Prostate gland (tissue), 2 donors: ENCODE data around the gene ARL6IP5. TPM values are rescaled to one million over a fixed set of nuclear protein-coding genes. Genes with fewer than 3 reads are reported as not detected.

Source experiments
- DNase-seq: peaks from one replicate; pipeline ENCODE4 v3.0.0-alpha.2; 2019; ENCODE audit warnings: low spot score
- H3K27ac ChIP-seq, 2 donors: fragments of 200-600 bp; sonication (generic); 2 replicates each; pipeline ENCODE4 v1.5.1; 2017 to 2019
- H3K27me3 ChIP-seq: fragments of 200-600 bp; sonication (generic); replicated peaks from 2 replicates; pipeline ENCODE4 v1.5.1; 2019; ENCODE audit not compliant: insufficient read depth
- H3K36me3 ChIP-seq, 2 donors: fragments of 200-600 bp; sonication (generic); 1 replicate in 1 of 2; 2 replicates in 1 of 2; pipeline versions ENCODE4 v1.5.1 to v1.8.1; 2017 to 2019
- H3K4me1 ChIP-seq: fragments of 200-600 bp; sonication (generic); replicated peaks from 2 replicates; pipeline ENCODE4 v1.5.1; 2019
- H3K4me3 ChIP-seq, 2 donors: fragments of 200-600 bp; sonication (generic); 2 replicates each; pipeline ENCODE4 v1.5.1; 2017 to 2019
- H3K9me3 ChIP-seq: fragments of 200-600 bp; sonication (generic); 2 replicates; pipeline ENCODE4 v1.5.1; 2017
- CTCF ChIP-seq, 4 experiments: fragments of 200-600 bp in 2 of 4; fragments of 450-650 bp in 2 of 4; sonication (generic) in 2 of 4; IDR thresholded peaks; 1 replicate in 3 of 4; 2 replicates in 1 of 4; pipeline ENCODE4 v1.5.1; 2016 to 2019; ENCODE audit warnings: antibody characterized with exemption in 4 of 4, mild to moderate bottlenecking in 2 of 4, moderate library complexity in 2 of 4
- POLR2A ChIP-seq: fragments of 450-650 bp; IDR thresholded peaks from one replicate; pipeline ENCODE4 v1.6.1; 2016; ENCODE audit warnings: antibody characterized with exemption, mild to moderate bottlenecking
- POLR2AphosphoS5 ChIP-seq: sonication (generic); formaldehyde crosslinking; IDR thresholded peaks from one replicate; pipeline ENCODE4 v1.6.1; 2017; ENCODE audit warnings: antibody characterized with exemption
- WGBS: methylation state at CpG from one replicate; pipeline ENCODE4 v1.1.5; 2018; 5-methylcytosine and 5-hydroxymethylcytosine counted together
- intact Hi-C: fragments of 100-400 bp; cut with DNase I; formaldehyde crosslinking; loops from one replicate; pipeline ENCODE4 v1.14.2; 2022
- total RNA-seq, 2 donors: library from RNA; depleted of rRNA; stranded (reverse); fragments of >200 nt; gene quantifications; one replicate each; pipeline ENCODE4 v1.1.0, GENCODE V29; 2016

Gene ARL6IP5
- total RNA-seq, 2 donors from 2014 or later: 102 to 169 TPM

GRCh38 chr3:69130689-69131088 lies 46.0 kb downstream of the ARL6IP5 start:
- intact Hi-C loops: no loop called here
- TF ChIP-seq CTCF (IDR thresholded peaks at IDR 0.05): no peak
- TF ChIP-seq POLR2AphosphoS5: no peak
- TF ChIP-seq POLR2A: no peak
- no peak for DNase-seq

DNA sequence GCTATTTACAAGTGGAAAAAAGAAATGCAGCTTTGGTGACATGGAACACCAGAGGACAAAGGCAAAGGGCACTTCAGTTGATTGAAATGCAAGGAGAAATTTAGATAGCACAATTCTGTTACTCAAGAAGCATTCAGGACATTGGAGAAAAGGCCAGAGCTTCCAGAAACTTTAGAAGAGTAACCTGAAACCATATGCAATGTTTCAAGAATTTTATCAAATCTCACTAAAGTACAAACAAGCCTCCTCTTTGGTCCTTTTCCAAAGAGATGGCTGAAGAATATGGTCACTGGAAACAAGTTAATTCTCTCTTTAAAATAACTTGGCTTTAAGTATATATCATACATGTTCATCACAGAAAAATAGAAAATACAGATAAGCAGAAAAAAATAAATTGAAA lies 52.3 kb downstream of the ARL6IP5 start:
- Histone ChIP-seq H3K9me3 (no peaks in the 10 kb centered on the region), H3K4me3 (no peak overlapping the region), H3K4me1 (no peaks in the 10 kb centered on the region), H3K36me3 (no peaks in the 10 kb centered on the region), H3K27ac (no peak overlapping the region), H3K27me3 (no peaks in the 10 kb centered on the region)
- TF ChIP-seq CTCF (IDR thresholded peaks at IDR 0.05) (no peak), POLR2AphosphoS5 (no peak), POLR2A (no peak)
- intact Hi-C loops: no loop called here
- no peak for DNase-seq

More at GRCh38 chr3:69130689-69131088, 46.0 kb downstream of the ARL6IP5 start:
- no peaks in the 10 kb centered on the region for H3K9me3 ChIP-seq
- no peaks in the 10 kb centered on the region for H3K36me3 ChIP-seq
- no peak overlapping the region for H3K27ac ChIP-seq
- H3K4me1 ChIP-seq: no peaks in the 10 kb centered on the region
- no peaks in the 10 kb centered on the region for H3K27me3 ChIP-seq
- no peak overlapping the region for H3K4me3 ChIP-seq

DNA sequence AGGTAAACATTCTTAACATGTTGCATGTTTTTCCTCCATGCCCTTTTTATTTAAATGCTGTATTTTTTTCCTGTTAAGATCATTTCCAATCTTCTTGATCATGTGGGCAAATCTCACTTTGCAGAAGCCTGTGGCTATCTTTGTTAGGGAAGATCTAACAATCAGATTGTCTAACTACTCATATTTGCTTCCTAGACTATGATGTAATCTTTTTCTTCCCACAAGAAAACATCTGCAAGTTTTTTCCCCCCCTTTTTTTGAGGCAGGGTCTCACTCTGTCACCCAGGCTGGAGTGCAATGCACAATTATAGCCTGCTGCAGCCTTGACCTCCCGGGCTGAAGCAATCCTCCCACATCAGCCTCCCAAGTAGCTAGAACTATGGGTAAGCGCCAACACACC lies 52.7 kb downstream of the ARL6IP5 start:
- no peak for TF ChIP-seq CTCF (IDR thresholded peaks at IDR 0.05)
- TF ChIP-seq POLR2A: no peak
- no peak for TF ChIP-seq POLR2AphosphoS5
- intact Hi-C loops: no loop called here

GRCh38 chr3:69141313-69141712 lies 56.6 kb downstream of the ARL6IP5 start:
- Histone ChIP-seq H3K4me1 (no peaks in the 10 kb centered on the region), H3K9me3 (no peaks in the 10 kb centered on the region), H3K27ac (no peak overlapping the region), H3K4me3 (no peak overlapping the region), H3K27me3 (no peaks in the 10 kb centered on the region), H3K36me3 (no peaks in the 10 kb centered on the region)
- DNase-seq: no peak
- no peak for TF ChIP-seq POLR2A
- no peak for TF ChIP-seq POLR2AphosphoS5
- TF ChIP-seq CTCF (IDR thresholded peaks at IDR 0.05): no peak
- intact Hi-C loops: no loop called here

More for the DNA sequence above, 52.7 kb downstream of the ARL6IP5 start:
- no peaks in the 10 kb centered on the region for H3K4me1 ChIP-seq
- WGBS: 88% methylated on average over 2 of the region's 2 CpGs
- no peak overlapping the region for H3K27ac ChIP-seq
- no peaks in the 10 kb centered on the region for H3K36me3 ChIP-seq
- no peaks in the 10 kb centered on the region for H3K27me3 ChIP-seq
- no peak overlapping the region for H3K4me3 ChIP-seq
- no peaks in the 10 kb centered on the region for H3K9me3 ChIP-seq
- DNase-seq: no peak

DNA sequence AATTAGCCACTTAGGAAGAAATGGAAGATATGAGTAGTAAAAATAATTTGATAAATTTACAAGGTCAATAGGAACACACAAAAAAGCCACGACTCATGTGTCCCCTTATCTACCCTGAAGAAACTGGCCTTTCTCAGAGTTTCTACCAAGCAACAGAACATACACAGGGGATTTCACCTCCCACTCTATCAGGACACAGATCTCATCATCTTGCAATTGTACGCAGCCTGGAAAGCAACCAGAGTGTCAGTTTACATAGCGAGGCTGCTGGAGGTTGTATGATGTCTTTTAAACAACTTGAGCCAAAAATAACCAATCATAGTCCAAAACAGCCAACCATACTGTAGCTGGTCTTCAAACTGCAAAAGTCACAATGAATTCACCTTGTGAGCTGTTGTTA lies 57.4 kb downstream of the ARL6IP5 start:
- no peaks in the 10 kb centered on the region for H3K9me3 ChIP-seq
- no peak overlapping the region for H3K4me3 ChIP-seq
- no peak for DNase-seq
- H3K27me3 ChIP-seq: no peaks in the 10 kb centered on the region
- TF ChIP-seq POLR2A (no peak), CTCF (IDR thresholded peaks at IDR 0.05) (no peak), POLR2AphosphoS5 (no peak)
- no peaks in the 10 kb centered on the region for H3K4me1 ChIP-seq
- WGBS: 23% methylated on average over 3 of the region's 3 CpGs
- H3K36me3 ChIP-seq: no peaks in the 10 kb centered on the region
- intact Hi-C loops: no loop called here
- H3K27ac ChIP-seq: no peak overlapping the region
